ENCODE measurements around the gene MICALL2.

DNA sequence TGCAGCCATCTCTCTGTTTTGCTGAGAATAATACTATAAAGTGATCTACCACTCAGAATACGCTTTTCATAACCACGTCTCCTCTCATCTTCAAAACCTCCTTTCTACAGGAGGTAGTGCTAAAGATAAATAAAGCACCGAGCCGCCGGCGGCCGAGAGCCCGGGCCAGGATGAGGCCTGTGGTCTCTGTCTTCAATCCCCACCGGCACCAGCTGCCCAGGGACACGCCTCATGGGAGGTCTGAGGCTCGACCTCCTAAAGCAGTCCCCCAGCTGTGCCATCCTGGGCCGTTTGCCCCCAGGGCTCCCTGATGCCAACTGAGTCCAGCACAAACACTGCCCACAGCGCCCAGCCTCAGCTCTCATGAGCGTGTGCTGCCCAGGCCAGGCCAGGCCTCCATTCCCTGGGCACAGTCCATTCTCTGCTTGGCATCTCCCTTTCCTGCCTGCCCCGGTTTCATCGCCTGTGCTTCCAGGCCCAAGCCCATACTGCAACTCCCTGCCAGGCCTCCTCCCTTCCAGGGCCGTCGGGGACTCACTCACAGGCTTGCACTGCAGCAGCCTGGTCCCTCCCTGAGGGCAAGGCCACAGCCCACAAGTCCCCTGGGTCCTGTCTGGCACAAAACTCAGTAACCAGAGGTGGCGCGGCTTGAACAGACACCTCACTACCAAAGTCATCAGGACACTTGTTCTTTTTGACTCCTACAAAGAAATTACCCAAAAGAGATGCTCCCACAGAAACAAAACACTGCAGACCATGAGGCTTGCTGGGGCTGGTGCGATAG lies 42.4 kb upstream of the MICALL2 start:
- TF ChIP-seq POLR2AphosphoS5 (IDR thresholded peaks at IDR 0.05; ENCODE audit: low read depth, low read length) (no peak), SMC3 (IDR thresholded peaks at IDR 0.05; ENCODE audit: low read depth, low read length) (no peak)
- TF ChIP-seq, protein P1, sequence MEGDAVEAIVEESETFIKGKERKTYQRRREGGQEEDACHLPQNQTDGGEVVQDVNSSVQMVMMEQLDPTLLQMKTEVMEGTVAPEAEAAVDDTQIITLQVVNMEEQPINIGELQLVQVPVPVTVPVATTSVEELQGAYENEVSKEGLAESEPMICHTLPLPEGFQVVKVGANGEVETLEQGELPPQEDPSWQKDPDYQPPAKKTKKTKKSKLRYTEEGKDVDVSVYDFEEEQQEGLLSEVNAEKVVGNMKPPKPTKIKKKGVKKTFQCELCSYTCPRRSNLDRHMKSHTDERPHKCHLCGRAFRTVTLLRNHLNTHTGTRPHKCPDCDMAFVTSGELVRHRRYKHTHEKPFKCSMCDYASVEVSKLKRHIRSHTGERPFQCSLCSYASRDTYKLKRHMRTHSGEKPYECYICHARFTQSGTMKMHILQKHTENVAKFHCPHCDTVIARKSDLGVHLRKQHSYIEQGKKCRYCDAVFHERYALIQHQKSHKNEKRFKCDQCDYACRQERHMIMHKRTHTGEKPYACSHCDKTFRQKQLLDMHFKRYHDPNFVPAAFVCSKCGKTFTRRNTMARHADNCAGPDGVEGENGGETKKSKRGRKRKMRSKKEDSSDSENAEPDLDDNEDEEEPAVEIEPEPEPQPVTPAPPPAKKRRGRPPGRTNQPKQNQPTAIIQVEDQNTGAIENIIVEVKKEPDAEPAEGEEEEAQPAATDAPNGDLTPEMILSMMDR (IDR thresholded peaks at IDR 0.05), result no peak

All from SK-N-SH (cell line).